ENCODE data around the gene PRKCG.

Gene PRKCG

GRCh38 chr19:53872762-53873161 is 9.2 kb upstream of the PRKCG start:
- DNase-seq (ENCODE audit: low spot score), result no peak

- no peak for DNase-seq (ENCODE audit: low spot score)
These were observed 8.0 kb upstream of the PRKCG start for GRCh38 chr19:53873773-53874605.

- no peak for DNase-seq (ENCODE audit: low spot score)
These were observed 7.4 kb upstream of the PRKCG start for GRCh38 chr19:53874606-53874990.

GRCh38 chr19:53875602-53876325 is 6.2 kb upstream of the PRKCG start:
- no peak for DNase-seq (ENCODE audit: low spot score)

- no peak for DNase-seq (ENCODE audit: low spot score)
These were observed 5.3 kb upstream of the PRKCG start for GRCh38 chr19:53876651-53877224.

- DNase-seq (ENCODE audit: low spot score), result no peak
These were observed 4.6 kb upstream of the PRKCG start for GRCh38 chr19:53877361-53877766.

- no peak for DNase-seq (ENCODE audit: low spot score)
These were observed 3.2 kb upstream of the PRKCG start for GRCh38 chr19:53878776-53879139.

- peak; percentile 84 for DNase-seq (ENCODE audit: low spot score)
These were observed 2.6 kb upstream of the PRKCG start for GRCh38 chr19:53879140-53880081.

GRCh38 chr19:53880711-53881481 is 1.1 kb upstream of the PRKCG start:
- no peak for DNase-seq (ENCODE audit: low spot score)

GRCh38 chr19:53882391-53883050 is 524 bp downstream of the PRKCG start:
- no peak for DNase-seq (ENCODE audit: low spot score)

GRCh38 chr19:53883231-53883661 is 1.2 kb downstream of the PRKCG start:
- DNase-seq (ENCODE audit: low spot score), result no peak

- no peak for DNase-seq (ENCODE audit: low spot score)
These were observed 1.7 kb downstream of the PRKCG start for GRCh38 chr19:53883741-53884140.

GRCh38 chr19:53884256-53884655 is 2.3 kb downstream of the PRKCG start:
- DNase-seq (ENCODE audit: low spot score), result no peak

GRCh38 chr19:53885036-53885435 is 3.0 kb downstream of the PRKCG start:
- DNase-seq (ENCODE audit: low spot score), result no peak

GRCh38 chr19:53892301-53892980 is 10.4 kb downstream of the PRKCG start:
- DNase-seq (ENCODE audit: low spot score), result no peak

GRCh38 chr19:53892981-53893325 is 11.0 kb downstream of the PRKCG start:
- no peak for DNase-seq (ENCODE audit: low spot score)

GRCh38 chr19:53894707-53895106 is 12.7 kb downstream of the PRKCG start:
- DNase-seq (ENCODE audit: low spot score), result no peak

- DNase-seq (ENCODE audit: low spot score), result no peak
These were observed 14.7 kb downstream of the PRKCG start for GRCh38 chr19:53896682-53897081.

- no peak for DNase-seq (ENCODE audit: low spot score)
These were observed 15.5 kb downstream of the PRKCG start for GRCh38 chr19:53897459-53897858.

GRCh38 chr19:53898166-53898565 is 16.2 kb downstream of the PRKCG start:
- DNase-seq (ENCODE audit: low spot score), result no peak

Data from globus pallidus (tissue), 1 donor.